Activated T-cell treated with anti-CD3 and anti-CD28 coated beads, Interleukin-2, amount 50 U/mL, for 48 hours (primary cell): ENCODE data around the gene PIK3C2B.
"Not testable (repeated sequence)": the region's sequence is repeated elsewhere in the genome, so short reads cannot be mapped to it uniquely, and the experiment has no call there.

Experiments
- DNase-seq, 2 experiments: peaks; one replicate each; pipeline ENCODE4 v3.0.0-alpha.2; 2020

PIK3C2B gene

GRCh38 chr1:204494281-204495077 lies at the start of gene PIK3C2B:
PIK3C2B (minus strand) TSS chr1:204494805; CDS start chr1:204469802, 25,003 bp downstream.
- peak; percentile 82 to 85 for DNase-seq

- no peak for DNase-seq
Measured at GRCh38 chr1:204544321-204544720, 49.7 kb upstream of the PIK3C2B start.

GRCh38 chr1:204541626-204542025 lies 47.0 kb upstream of the PIK3C2B start:
- no peak for DNase-seq

- no peak for DNase-seq
Measured at GRCh38 chr1:204532832-204533231, 38.2 kb upstream of the PIK3C2B start.

- DNase-seq, result no peak
Measured at GRCh38 chr1:204530932-204531331, 36.3 kb upstream of the PIK3C2B start.

GRCh38 chr1:204529371-204529895 lies 34.8 kb upstream of the PIK3C2B start:
- DNase-seq, result no peak

- DNase-seq, result no peak
Measured at GRCh38 chr1:204528677-204529076, 34.1 kb upstream of the PIK3C2B start.

- DNase-seq, result no peak
Measured at GRCh38 chr1:204528241-204528640, 33.6 kb upstream of the PIK3C2B start.

GRCh38 chr1:204524986-204525385 lies 30.4 kb upstream of the PIK3C2B start:
- no peak for DNase-seq

- peak in 1 of 2 experiments; percentile 45 for DNase-seq
Measured at GRCh38 chr1:204523605-204524215, 29.1 kb upstream of the PIK3C2B start.

GRCh38 chr1:204521941-204522521 lies 27.4 kb upstream of the PIK3C2B start:
- DNase-seq, result not testable (repeated sequence)

- peak; percentile 46 to 48 for DNase-seq
Measured at GRCh38 chr1:204520834-204521709, 26.5 kb upstream of the PIK3C2B start.

- peak; percentile 62 for DNase-seq
Measured at GRCh38 chr1:204517382-204517781, 22.8 kb upstream of the PIK3C2B start.

- DNase-seq, result peak; percentile 96
Measured at GRCh38 chr1:204516180-204516879, 21.7 kb upstream of the PIK3C2B start, which contains the start of gene MDM4. MDM4 (plus strand) TSS chr1:204516406; CDS start chr1:204525519, 9,113 bp downstream.

- DNase-seq, result no peak
Measured at GRCh38 chr1:204514828-204515227, 20.2 kb upstream of the PIK3C2B start.

- peak; percentile 58 to 60 for DNase-seq
Measured at GRCh38 chr1:204513117-204513716, 18.6 kb upstream of the PIK3C2B start.

GRCh38 chr1:204511366-204511765 lies 16.8 kb upstream of the PIK3C2B start:
- DNase-seq, result peak in 1 of 2 experiments; percentile 6

GRCh38 chr1:204509186-204509635 lies 14.6 kb upstream of the PIK3C2B start:
- peak in 1 of 2 experiments; percentile 6 for DNase-seq

- DNase-seq, result peak; percentile 52 to 55
Measured at GRCh38 chr1:204507317-204508105, 12.9 kb upstream of the PIK3C2B start.

- peak; percentile 95 to 96 for DNase-seq
Measured at GRCh38 chr1:204506969-204507316, 12.3 kb upstream of the PIK3C2B start.
